ENCODE results near the gene SEC23IP. TPM values are rescaled to one million over a fixed set of nuclear protein-coding genes. Genes with fewer than 3 reads are reported as not detected.

Gene SEC23IP
- polyA plus RNA-seq, 1 donor (not counting 4 experiments of a cell fraction or from before 2014, with no cell fraction given), result 36.9 TPM

DNA sequence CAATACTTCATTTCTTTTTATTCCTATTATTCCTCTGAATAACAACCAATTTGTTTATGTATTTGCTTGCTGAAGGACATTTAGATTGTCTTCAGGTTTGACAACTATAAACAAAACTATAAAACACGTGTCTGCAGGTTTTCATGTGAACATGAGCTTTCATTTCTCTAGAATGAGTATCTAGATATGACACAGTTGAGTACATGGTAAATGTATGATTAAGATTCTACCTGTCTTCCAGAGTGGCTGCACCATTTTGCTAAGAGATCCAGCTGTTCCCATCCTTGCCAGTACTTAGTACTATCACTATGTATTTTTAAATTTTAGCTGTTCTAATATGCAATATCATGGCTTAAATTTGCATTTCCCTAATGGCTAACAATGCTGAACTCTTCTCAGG, 30.0 kb upstream of the SEC23IP start:
- H3K9me1 ChIP-seq (ENCODE audit: control insufficient read depth, extremely low read depth, insufficient read depth, low read length), result no peaks in the 10 kb centered on the region
- H3K27ac ChIP-seq (ENCODE audit: control insufficient read depth, insufficient read depth, low read length), result no peak overlapping the region
- no peak overlapping the region for H3K9ac ChIP-seq (ENCODE audit: control insufficient read depth, extremely low read depth, insufficient read depth, low read length)
- peaks cover 92% of the 10 kb centered on the region for H3K79me2 ChIP-seq (ENCODE audit: control insufficient read depth, insufficient read depth, low read length)
- peaks cover 0 to 9% of the 10 kb centered on the region in 2 experiments for H3K36me3 ChIP-seq (ENCODE audit: control insufficient read depth in 2 of 2, extremely low read depth in 1 of 2, insufficient read depth in 2 of 2, low read length in 2 of 2)
- H3K9me3 ChIP-seq (ENCODE audit: control insufficient read depth, low read depth, low read length), result no peaks in the 10 kb centered on the region
- no peak for DNase-seq (ENCODE audit: low read depth, low spot score)
- FAIRE-seq, result no peak
- TF ChIP-seq EZH2 (IDR thresholded peaks at IDR 0.05; ENCODE audit: low read length), result no peak
- TF ChIP-seq, protein P1, sequence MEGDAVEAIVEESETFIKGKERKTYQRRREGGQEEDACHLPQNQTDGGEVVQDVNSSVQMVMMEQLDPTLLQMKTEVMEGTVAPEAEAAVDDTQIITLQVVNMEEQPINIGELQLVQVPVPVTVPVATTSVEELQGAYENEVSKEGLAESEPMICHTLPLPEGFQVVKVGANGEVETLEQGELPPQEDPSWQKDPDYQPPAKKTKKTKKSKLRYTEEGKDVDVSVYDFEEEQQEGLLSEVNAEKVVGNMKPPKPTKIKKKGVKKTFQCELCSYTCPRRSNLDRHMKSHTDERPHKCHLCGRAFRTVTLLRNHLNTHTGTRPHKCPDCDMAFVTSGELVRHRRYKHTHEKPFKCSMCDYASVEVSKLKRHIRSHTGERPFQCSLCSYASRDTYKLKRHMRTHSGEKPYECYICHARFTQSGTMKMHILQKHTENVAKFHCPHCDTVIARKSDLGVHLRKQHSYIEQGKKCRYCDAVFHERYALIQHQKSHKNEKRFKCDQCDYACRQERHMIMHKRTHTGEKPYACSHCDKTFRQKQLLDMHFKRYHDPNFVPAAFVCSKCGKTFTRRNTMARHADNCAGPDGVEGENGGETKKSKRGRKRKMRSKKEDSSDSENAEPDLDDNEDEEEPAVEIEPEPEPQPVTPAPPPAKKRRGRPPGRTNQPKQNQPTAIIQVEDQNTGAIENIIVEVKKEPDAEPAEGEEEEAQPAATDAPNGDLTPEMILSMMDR (optimal IDR thresholded peaks at IDR 0.05 in 1 of 3, IDR thresholded peaks at IDR 0.05 in 1 of 3, conservative IDR thresholded peaks at IDR 0.05 in 1 of 3; ENCODE audit: extremely low read depth in 1 of 3, insufficient read depth in 2 of 3, low read length in 3 of 3), result no peak
- dilution Hi-C loops (cut with MboI; ENCODE audit: extremely low pct_ligation_motif_present, low sequenced_read_pairs), result no loop called here
- H2AFZ ChIP-seq (ENCODE audit: control insufficient read depth, low read length), result no peak overlapping the region
- no peak overlapping the region for H3K4me2 ChIP-seq (ENCODE audit: control insufficient read depth, extremely low read depth, insufficient read depth, low read depth, low read length)
- no peaks in the 10 kb centered on the region for H3K27me3 ChIP-seq (ENCODE audit: control insufficient read depth, extremely low read depth, insufficient read depth, low read length)
- peaks cover 4% of the 10 kb centered on the region for H3K4me1 ChIP-seq (ENCODE audit: control insufficient read depth, extremely low read depth, insufficient read depth, low read length)
- H4K20me1 ChIP-seq (ENCODE audit: control insufficient read depth, extremely low read depth, insufficient read depth, low read length), result peaks cover 6% of the 10 kb centered on the region
- no peak overlapping the region for H3K4me3 ChIP-seq (ENCODE audit: control insufficient read depth in 2 of 3, extremely low read depth in 1 of 3, insufficient read depth in 2 of 3, low read depth in 1 of 3, low read length in 3 of 3)

DNA sequence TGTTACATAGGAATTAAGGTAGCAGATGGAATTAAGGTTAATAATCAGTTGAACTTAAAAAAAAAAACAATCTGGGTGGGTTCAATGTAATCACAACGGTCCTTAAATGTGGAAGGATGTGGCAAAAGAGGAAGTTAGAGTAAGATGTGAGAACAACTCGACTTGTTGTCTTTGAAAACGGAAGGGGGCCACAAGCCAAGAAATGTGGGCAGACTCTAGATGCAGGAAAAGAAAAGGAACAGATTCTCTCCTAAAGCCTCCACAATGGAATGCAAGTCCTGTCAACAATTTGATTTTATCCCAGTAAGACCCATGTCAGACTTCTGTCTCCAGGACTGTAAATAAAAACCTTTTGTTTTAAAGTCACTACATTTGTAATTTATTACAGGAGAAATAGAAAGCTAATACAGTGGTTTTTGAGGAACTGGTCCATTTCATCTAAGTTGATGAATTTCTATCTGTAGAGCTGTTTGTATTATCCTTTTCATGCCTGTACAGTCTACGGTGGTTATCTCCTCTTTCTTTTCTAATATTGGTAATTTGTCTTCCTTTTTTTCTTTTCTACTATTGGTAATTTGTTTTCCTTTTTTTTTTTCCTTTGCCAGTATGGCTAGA, 28.5 kb upstream of the SEC23IP start:
- Histone ChIP-seq H4K20me1 (ENCODE audit: control insufficient read depth, extremely low read depth, insufficient read depth, low read length) (peaks cover 8% of the 10 kb centered on the region), H3K79me2 (ENCODE audit: control insufficient read depth, insufficient read depth, low read length) (peaks cover 96% of the 10 kb centered on the region), H3K27me3 (ENCODE audit: control insufficient read depth, extremely low read depth, insufficient read depth, low read length) (no peaks in the 10 kb centered on the region)

More for the DNA sequence above, 28.5 kb upstream of the SEC23IP start:
- no peak overlapping the region for H3K4me2 ChIP-seq (ENCODE audit: control insufficient read depth, extremely low read depth, insufficient read depth, low read depth, low read length)
- no peak overlapping the region for H2AFZ ChIP-seq (ENCODE audit: control insufficient read depth, low read length)
- peaks cover 5% of the 10 kb centered on the region for H3K4me1 ChIP-seq (ENCODE audit: control insufficient read depth, extremely low read depth, insufficient read depth, low read length)
- dilution Hi-C loops (cut with MboI; ENCODE audit: extremely low pct_ligation_motif_present, low sequenced_read_pairs), result no loop called here
- no peak overlapping the region for H3K9ac ChIP-seq (ENCODE audit: control insufficient read depth, extremely low read depth, insufficient read depth, low read length)
- FAIRE-seq (no peak), DNase-seq (ENCODE audit: low read depth, low spot score) (no peak)
- no peaks in the 10 kb centered on the region for H3K9me1 ChIP-seq (ENCODE audit: control insufficient read depth, extremely low read depth, insufficient read depth, low read length)
- H3K36me3 ChIP-seq (ENCODE audit: control insufficient read depth in 2 of 2, extremely low read depth in 1 of 2, insufficient read depth in 2 of 2, low read length in 2 of 2), result no peaks in the 10 kb centered on the region
- H3K4me3 ChIP-seq (ENCODE audit: control insufficient read depth in 2 of 3, extremely low read depth in 1 of 3, insufficient read depth in 2 of 3, low read depth in 1 of 3, low read length in 3 of 3), result no peak overlapping the region
- TF ChIP-seq, protein P1 (optimal IDR thresholded peaks at IDR 0.05 in 1 of 3, IDR thresholded peaks at IDR 0.05 in 1 of 3, conservative IDR thresholded peaks at IDR 0.05 in 1 of 3; ENCODE audit: extremely low read depth in 1 of 3, insufficient read depth in 2 of 3, low read length in 3 of 3), result no peak
- TF ChIP-seq EZH2 (IDR thresholded peaks at IDR 0.05; ENCODE audit: low read length), result no peak
- H3K9me3 ChIP-seq (ENCODE audit: control insufficient read depth, low read depth, low read length), result no peaks in the 10 kb centered on the region
- no peak overlapping the region for H3K27ac ChIP-seq (ENCODE audit: control insufficient read depth, insufficient read depth, low read length)

Measured in keratinocyte (primary cell).